K562 (cell line): ENCODE data around the gene CYS1. TPM values are rescaled to one million over a fixed set of nuclear protein-coding genes. Genes with fewer than 3 reads are reported as not detected.
A peak's percentile ranks its signal among the peaks of the same experiment; 100 is the strongest.

Experiments used
- ATAC-seq: fragments of 200-7000 bp; cut with Tn5 transposase; 3 replicates; pipeline ENCODE4 v1.9.1; 2020; ENCODE audit warnings: moderate library complexity
- BruUV-seq: library from RNA; stranded (reverse); fragments of 400-500 nt; replicated peaks from 2 replicates; lab custom pipeline; 2021; lab: Mats Ljungman, UMichigan
- CTCF ChIA-PET: fragments of 300-600 bp; formaldehyde crosslinking; extraction: SDS; loops from one replicate; lab custom pipeline; 2021; ENCODE audit warnings: low intra/inter-chr PET ratio; lab: Yijun Ruan, JAX
- POLR2A ChIA-PET: fragments of 300-600, 350-650 bp; sonication (Branson Sonifier 250); formaldehyde crosslinking; extraction: SDS; loops from one replicate; lab custom pipeline; 2021; ENCODE audit warnings: antibody characterized with exemption, inconsistent platforms; lab: Yijun Ruan, JAX
- DNase-seq, 4 experiments: peaks; one replicate each; pipeline versions ENCODE4 v3.0.0 to v3.0.0-alpha.2; 2011 to 2018; ENCODE audit warnings: low spot score in 3 of 4, mixed read lengths in 3 of 4; ENCODE audit errors: extremely low read depth in 1 of 4
- FAIRE-seq: peaks from 2 replicates; lab custom pipeline; 2011; peaks lifted over from hg19 to GRCh38; lab: Jason Lieb, UNC
- H2AFZ ChIP-seq: 2 replicates; pipeline ENCODE4 v1.6.0; 2011; ENCODE audit warnings: low read depth, low read length, control low read depth, inconsistent platforms
- H3K27ac ChIP-seq: fragments of 200-600 bp; 3 replicates; pipeline ENCODE4 v1.8.0; 2011; ENCODE audit warnings: low read depth, mild to moderate bottlenecking, control low read depth, inconsistent platforms, low read length, moderate library complexity, mixed read lengths; ENCODE audit errors: extremely low read depth
- H3K27me3 ChIP-seq, 2 experiments: fragments of 300-600 bp in 1 of 2; 2 replicates in 1 of 2; 3 replicates in 1 of 2; pipeline versions ENCODE4 v1.6.0 to v1.8.0; 2011; ENCODE audit warnings: inconsistent platforms in 2 of 2, low read length in 2 of 2, mild to moderate bottlenecking in 1 of 2, mixed read lengths in 1 of 2, moderate library complexity in 1 of 2; ENCODE audit not compliant: control insufficient read depth in 2 of 2, insufficient read depth in 2 of 2
- H3K36me3 ChIP-seq: fragments of 300-600 bp; 3 replicates; pipeline ENCODE4 v1.8.0; 2011; ENCODE audit warnings: mild to moderate bottlenecking, low read length, inconsistent platforms; ENCODE audit not compliant: control insufficient read depth, insufficient read depth
- H3K4me1 ChIP-seq, 2 experiments: fragments of 200-600 bp in 1 of 2; replicated peaks in 1 of 2; 2 replicates in 1 of 2; 3 replicates in 1 of 2; pipeline versions ENCODE4 v1.5.1 to v1.8.0; 2011; ENCODE audit warnings: inconsistent platforms in 2 of 2, low read length in 2 of 2, mild to moderate bottlenecking in 1 of 2, mixed read lengths in 1 of 2, moderate library complexity in 1 of 2; ENCODE audit not compliant: control insufficient read depth in 2 of 2, insufficient read depth in 2 of 2
- H3K4me2 ChIP-seq: 2 replicates; pipeline ENCODE4 v1.6.1; 2011; ENCODE audit warnings: low read length, control low read depth, inconsistent platforms, mixed read lengths; ENCODE audit not compliant: insufficient read depth
- H3K4me3 ChIP-seq: fragments of 200-600 bp; sonication (generic), shearing (Covaris generic); 2 replicates; pipeline ENCODE4 v1.5.1; 2016; ENCODE audit warnings: control low read depth, inconsistent platforms
- H3K79me2 ChIP-seq: fragments of 200-600 bp; 3 replicates; pipeline ENCODE4 v1.8.0; 2011; ENCODE audit warnings: low read length, inconsistent platforms; ENCODE audit not compliant: control insufficient read depth, insufficient read depth
- H3K9ac ChIP-seq, 2 experiments: 2 replicates each; pipeline versions ENCODE4 v1.6.0 to v1.6.1; 2011; ENCODE audit warnings: low read depth in 2 of 2, low read length in 2 of 2, control low read depth in 1 of 2, inconsistent platforms in 1 of 2, mild to moderate bottlenecking in 1 of 2, mixed read lengths in 1 of 2; ENCODE audit not compliant: insufficient read depth in 1 of 2
- H3K9me1 ChIP-seq: one replicate; pipeline ENCODE4 v1.6.0; 2011; ENCODE audit warnings: inconsistent platforms, mild to moderate bottlenecking, low read length, moderate library complexity; ENCODE audit not compliant: control insufficient read depth, insufficient read depth
- H3K9me3 ChIP-seq: replicated peaks from 2 replicates; pipeline ENCODE4 v1.5.1; 2011; ENCODE audit warnings: low read depth, low read length, inconsistent platforms; ENCODE audit not compliant: control insufficient read depth, insufficient read depth
- H4K20me1 ChIP-seq: replicated peaks from 2 replicates; pipeline ENCODE4 v1.6.1; 2011; ENCODE audit warnings: low read length, inconsistent platforms, mixed read lengths; ENCODE audit not compliant: control insufficient read depth, insufficient read depth
- DEAF1 ChIP-seq: fragments of 450-650 bp; formaldehyde crosslinking; IDR thresholded peaks from 2 replicates; pipeline ENCODE4 v1.4.0; 2020; ENCODE audit warnings: mild to moderate bottlenecking, moderate library complexity
- EGR1 ChIP-seq: fragments of 450-650 bp; conservative IDR thresholded peaks from 2 replicates; pipeline ENCODE4 v1.6.1; 2017; ENCODE audit warnings: mild to moderate bottlenecking
- HDGF ChIP-seq: fragments of 450-650 bp; IDR thresholded peaks from 2 replicates; pipeline ENCODE4 v1.6.1; 2016
- JUND ChIP-seq, 2 experiments: IDR thresholded peaks; 2 replicates in 1 of 2; 3 replicates in 1 of 2; pipeline ENCODE4 v1.6.1; 2011; ENCODE audit warnings: borderline replicate concordance in 2 of 2, low read depth in 2 of 2, low read length in 2 of 2, improper control_type of control experiment in 1 of 2, missing biosample characterization in 1 of 2, missing genetic modification characterization in 1 of 2, missing genetic modification reagents in 1 of 2
- KLF16 ChIP-seq: IDR thresholded peaks from 2 replicates; pipeline ENCODE4 v1.6.1; 2016; ENCODE audit warnings: antibody characterized with exemption
- MAFK ChIP-seq: IDR thresholded peaks from 2 replicates; pipeline ENCODE4 v1.6.1; 2011; ENCODE audit warnings: low read length, improper control_type of control experiment
- MNT ChIP-seq, 2 experiments: fragments of 450-650 bp; conservative IDR thresholded peaks; 2 replicates each; pipeline ENCODE4 v1.6.1; 2017; ENCODE audit warnings: mild to moderate bottlenecking in 2 of 2, moderate library complexity in 2 of 2
- NCOA2 ChIP-seq, 2 experiments: fragments of 450-650 bp; IDR thresholded peaks; 2 replicates each; pipeline ENCODE4 v1.6.1; 2018; ENCODE audit warnings: mild to moderate bottlenecking in 2 of 2, moderate library complexity in 1 of 2; ENCODE audit not compliant: partially characterized antibody in 2 of 2
- NFIC ChIP-seq: fragments of 450-650 bp; IDR thresholded peaks from 2 replicates; pipeline ENCODE4 v1.6.1; 2017; ENCODE audit warnings: mild to moderate bottlenecking, inconsistent platforms
- NR2C1 ChIP-seq, 2 experiments: fragments of 450-650 bp; IDR thresholded peaks; 2 replicates each; pipeline ENCODE4 v1.6.1; 2017; ENCODE audit warnings: mild to moderate bottlenecking in 2 of 2, antibody characterized with exemption in 1 of 2, inconsistent platforms in 1 of 2, missing compliant biosample characterization in 1 of 2, missing genetic modification characterization in 1 of 2
- STAG1 ChIP-seq: sonication (generic); formaldehyde crosslinking; IDR thresholded peaks from 2 replicates; pipeline ENCODE4 v1.5.0; 2020; ENCODE audit warnings: missing genetic modification reagents, borderline replicate concordance
- ZFP1 ChIP-seq: fragments of 450-650 bp; formaldehyde crosslinking; IDR thresholded peaks from 2 replicates; pipeline ENCODE4 v1.4.0; 2020; ENCODE audit warnings: mild to moderate bottlenecking, mixed read lengths
- WGBS: fragments of 100-300 bp; shearing (Covaris generic); methylation state at CpG from one replicate; pipeline ENCODE4 v1.1.6; 2016; ENCODE audit warnings: low coverage, mixed read lengths; ENCODE audit not compliant: insufficient coverage; ENCODE audit errors: missing lambda C conversion rate; 5-methylcytosine and 5-hydroxymethylcytosine counted together
- in situ Hi-C: fragments of 300-500 bp; cut with MboI; formaldehyde crosslinking; loops from 4 replicates; pipeline ENCODE4 v1.15.0; 2018; ENCODE audit warnings: inconsistent platforms, mixed read lengths
- intact Hi-C: fragments of 100-400 bp; cut with micrococcal nuclease; formaldehyde crosslinking; loops from 2 replicates; pipeline ENCODE4 v1.14.2; 2022
- polyA plus RNA-seq, 8 experiments: library from polyadenylated mRNA; depleted of rRNA in 4 of 8; stranded (reverse) in 5 of 8; unstranded in 3 of 8; fragments of >200 nt; fragmentation: Nextera tagmentation in 2 of 8; fragmentation: Illumina TruSeq in 1 of 8; extraction: Ambion mirVana in 2 of 8; extraction: Trizol in 1 of 8; gene quantifications; 2 replicates each; pipeline versions ENCODE4 v1.2.1 to v1.2.3, GENCODE V29; 2011 to 2014; ENCODE audit warnings: inconsistent platforms in 1 of 8, missing spikeins in 1 of 8
- total RNA-seq, 7 experiments: library from RNA; depleted of rRNA in 6 of 7; stranded (reverse); fragments of >200 nt in 6 of 7; fragmentation: Illumina TruSeq in 2 of 7; extraction: Trizol in 2 of 7; gene quantifications; 2 replicates each; pipeline versions ENCODE4 v1.2.1 to v1.2.3, GENCODE V29; 2011 to 2021; ENCODE audit warnings: low replicate concordance in 1 of 7
- TF ChIP-seq, protein P1 (sequence below): IDR thresholded peaks from 2 replicates; pipeline ENCODE4 v1.6.1; 2011; ENCODE audit not compliant: insufficient read length; ENCODE audit errors: extremely low read depth
- TF ChIP-seq, protein P2 (sequence below): sonication (generic); IDR thresholded peaks from 2 replicates; pipeline ENCODE4 v1.6.1; 2016

The CYS1 gene
- total and polyA plus RNA-seq, 9 of the 15 experiments (the other 6 are each of a cell fraction or from before 2014, with no cell fraction given) = 0.11 to 0.13 TPM; not detected in 7

DNA sequence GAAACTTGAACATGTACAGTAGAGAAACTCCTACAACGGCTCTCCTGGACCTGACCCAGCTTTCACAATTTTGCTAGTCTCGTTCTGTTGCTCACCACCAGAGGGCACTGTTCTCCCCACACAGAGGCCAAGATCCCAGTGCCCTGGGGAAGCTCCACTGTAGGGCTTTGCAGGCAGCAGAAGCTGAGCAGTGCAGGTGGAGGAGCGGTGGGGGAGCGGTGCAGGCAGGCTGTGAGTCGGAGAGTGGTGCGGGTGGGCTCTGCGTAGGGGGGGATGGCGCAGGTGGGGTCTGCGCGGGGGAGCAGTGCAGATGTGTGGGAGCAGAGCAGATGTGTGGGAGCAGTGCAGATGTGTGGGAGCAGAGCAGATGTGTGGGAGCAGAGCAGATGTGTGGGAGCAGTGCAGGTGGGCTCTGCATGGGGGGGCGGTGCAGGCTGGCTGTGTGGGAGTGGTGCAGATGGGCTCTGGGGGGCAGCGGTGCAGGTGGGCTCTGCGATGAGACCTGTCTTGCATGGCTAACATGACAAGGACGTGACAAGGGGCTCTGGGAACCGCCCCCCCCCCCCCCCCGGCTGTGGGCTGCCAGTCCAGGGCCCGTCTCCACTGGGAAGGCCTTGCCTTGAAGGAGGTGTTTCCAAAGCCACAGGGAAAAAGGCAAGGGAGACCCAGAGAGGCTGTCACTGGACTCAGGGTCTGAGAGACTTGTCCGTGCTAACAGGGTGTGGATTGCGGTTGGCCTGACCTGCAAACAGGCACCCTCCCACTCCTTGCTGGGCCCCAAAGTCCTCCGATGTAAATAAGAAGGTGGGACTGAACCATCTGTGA lies 7.3 kb downstream of the CYS1 start:
- Histone ChIP-seq H3K36me3 (no peaks in the 10 kb centered on the region), H3K9ac (peak overlapping the region in 1 of 2 experiments; percentile 24; a peak in 1 of 4 replicates), H4K20me1 (no peaks in the 10 kb centered on the region), H2AFZ (peak overlapping the region; percentile 41; the same call in 1 of the 2 replicates), H3K4me2 (no peak overlapping the region), H3K79me2 (no peaks in the 10 kb centered on the region), H3K9me3 (no peaks in the 10 kb centered on the region), H3K27me3 (peaks cover 30 to 40% of the 10 kb centered on the region in 2 experiments), H3K27ac (no peak overlapping the region), H3K4me1 (peaks cover 2 to 11% of the 10 kb centered on the region in 2 experiments; a peak in 3 of 5 replicates), H3K4me3 (no peak overlapping the region), H3K9me1 (no peaks in the 10 kb centered on the region)
- intact Hi-C loops (loop anchor here (1.0 to 5.0 kb wide), 4 partner anchors 24 to 594 kb away; partner anchors contain the start of gene RRM2), in situ Hi-C loops (no loop called here)
- CTCF ChIA-PET = interaction anchor here (0.7 to 1.0 kb wide), 3 partner anchors 25 to 596 kb away, joined by 3 read pairs; no protein-coding TSS in a partner anchor
- FAIRE-seq = peak; percentile 99
- DNase-seq = peak; percentile 82 to 90 (median 84)
- peak; percentile 97 for ATAC-seq
- POLR2A ChIA-PET = interaction anchor here (0.5 to 2.2 kb wide), 11 partner anchors 12 to 374 kb away, joined by 3 to 11 read pairs (median 4); partner anchors contain the start of gene TAF1B
- BruUV-seq = no TSS peak
- 9% methylated on average over 20 of the region's 20 CpGs for WGBS
- TF ChIP-seq JUND (IDR thresholded peaks at IDR 0.05; ENCODE audit: borderline replicate concordance, low read depth, low read length) (peak; percentile 34; the same call in 1 of the 2 replicates), JUND (tag; IDR thresholded peaks at IDR 0.05; ENCODE audit: borderline replicate concordance, low read depth, low read length) (no peak), EGR1 (peak; percentile 56; the same call in 1 of the 2 replicates), MNT (conservative IDR thresholded peaks at IDR 0.05) (no peak), STAG1 (CRISPR knock-in tag) (peak; percentile 58), ZFP1 (CRISPR knock-in tag) (no peak), MAFK (0 out of 2 replicates have a peak, but pooled peaks have one; percentile 14), DEAF1 (CRISPR knock-in tag) (peak; percentile 41; the same call in 1 of the 2 replicates), NR2C1 (IDR thresholded peaks at IDR 0.05) (no peak), NR2C1 (tag; IDR thresholded peaks at IDR 0.05) (no peak), HDGF (0 out of 2 replicates have a peak, but pooled peaks have one; percentile 40), NFIC (peak; percentile 74), NCOA2 (IDR thresholded peaks at IDR 0.05; ENCODE audit: partially characterized antibody in 2 of 2) (no peak), KLF16 (0 out of 2 replicates have a peak, but pooled peaks have one; percentile 15)
- TF ChIP-seq, protein P1, sequence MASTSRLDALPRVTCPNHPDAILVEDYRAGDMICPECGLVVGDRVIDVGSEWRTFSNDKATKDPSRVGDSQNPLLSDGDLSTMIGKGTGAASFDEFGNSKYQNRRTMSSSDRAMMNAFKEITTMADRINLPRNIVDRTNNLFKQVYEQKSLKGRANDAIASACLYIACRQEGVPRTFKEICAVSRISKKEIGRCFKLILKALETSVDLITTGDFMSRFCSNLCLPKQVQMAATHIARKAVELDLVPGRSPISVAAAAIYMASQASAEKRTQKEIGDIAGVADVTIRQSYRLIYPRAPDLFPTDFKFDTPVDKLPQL = no peak
- TF ChIP-seq, protein P2, sequence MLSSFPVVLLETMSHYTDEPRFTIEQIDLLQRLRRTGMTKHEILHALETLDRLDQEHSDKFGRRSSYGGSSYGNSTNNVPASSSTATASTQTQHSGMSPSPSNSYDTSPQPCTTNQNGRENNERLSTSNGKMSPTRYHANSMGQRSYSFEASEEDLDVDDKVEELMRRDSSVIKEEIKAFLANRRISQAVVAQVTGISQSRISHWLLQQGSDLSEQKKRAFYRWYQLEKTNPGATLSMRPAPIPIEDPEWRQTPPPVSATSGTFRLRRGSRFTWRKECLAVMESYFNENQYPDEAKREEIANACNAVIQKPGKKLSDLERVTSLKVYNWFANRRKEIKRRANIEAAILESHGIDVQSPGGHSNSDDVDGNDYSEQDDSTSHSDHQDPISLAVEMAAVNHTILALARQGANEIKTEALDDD = 0 out of 2 replicates have a peak, but pooled peaks have one; percentile 30
